ENCODE data around the gene NOMO2.
A peak's percentile ranks its signal among the peaks of the same experiment; 100 is the strongest.
"Not testable (repeated sequence)": the region's sequence is repeated elsewhere in the genome, so short reads cannot be mapped to it uniquely, and the experiment has no call there.

The NOMO2 gene, protein sequence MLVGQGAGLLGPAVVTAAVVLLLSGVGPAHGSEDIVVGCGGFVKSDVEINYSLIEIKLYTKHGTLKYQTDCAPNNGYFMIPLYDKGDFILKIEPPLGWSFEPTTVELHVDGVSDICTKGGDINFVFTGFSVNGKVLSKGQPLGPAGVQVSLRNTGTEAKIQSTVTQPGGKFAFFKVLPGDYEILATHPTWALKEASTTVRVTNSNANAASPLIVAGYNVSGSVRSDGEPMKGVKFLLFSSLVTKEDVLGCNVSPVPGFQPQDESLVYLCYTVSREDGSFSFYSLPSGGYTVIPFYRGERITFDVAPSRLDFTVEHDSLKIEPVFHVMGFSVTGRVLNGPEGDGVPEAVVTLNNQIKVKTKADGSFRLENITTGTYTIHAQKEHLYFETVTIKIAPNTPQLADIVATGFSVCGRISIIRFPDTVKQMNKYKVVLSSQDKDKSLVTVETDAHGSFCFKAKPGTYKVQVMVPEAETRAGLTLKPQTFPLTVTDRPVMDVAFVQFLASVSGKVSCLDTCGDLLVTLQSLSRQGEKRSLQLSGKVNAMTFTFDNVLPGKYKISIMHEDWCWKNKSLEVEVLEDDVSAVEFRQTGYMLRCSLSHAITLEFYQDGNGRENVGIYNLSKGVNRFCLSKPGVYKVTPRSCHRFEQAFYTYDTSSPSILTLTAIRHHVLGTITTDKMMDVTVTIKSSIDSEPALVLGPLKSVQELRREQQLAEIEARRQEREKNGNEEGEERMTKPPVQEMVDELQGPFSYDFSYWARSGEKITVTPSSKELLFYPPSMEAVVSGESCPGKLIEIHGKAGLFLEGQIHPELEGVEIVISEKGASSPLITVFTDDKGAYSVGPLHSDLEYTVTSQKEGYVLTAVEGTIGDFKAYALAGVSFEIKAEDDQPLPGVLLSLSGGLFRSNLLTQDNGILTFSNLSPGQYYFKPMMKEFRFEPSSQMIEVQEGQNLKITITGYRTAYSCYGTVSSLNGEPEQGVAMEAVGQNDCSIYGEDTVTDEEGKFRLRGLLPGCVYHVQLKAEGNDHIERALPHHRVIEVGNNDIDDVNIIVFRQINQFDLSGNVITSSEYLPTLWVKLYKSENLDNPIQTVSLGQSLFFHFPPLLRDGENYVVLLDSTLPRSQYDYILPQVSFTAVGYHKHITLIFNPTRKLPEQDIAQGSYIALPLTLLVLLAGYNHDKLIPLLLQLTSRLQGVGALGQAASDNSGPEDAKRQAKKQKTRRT

DNA sequence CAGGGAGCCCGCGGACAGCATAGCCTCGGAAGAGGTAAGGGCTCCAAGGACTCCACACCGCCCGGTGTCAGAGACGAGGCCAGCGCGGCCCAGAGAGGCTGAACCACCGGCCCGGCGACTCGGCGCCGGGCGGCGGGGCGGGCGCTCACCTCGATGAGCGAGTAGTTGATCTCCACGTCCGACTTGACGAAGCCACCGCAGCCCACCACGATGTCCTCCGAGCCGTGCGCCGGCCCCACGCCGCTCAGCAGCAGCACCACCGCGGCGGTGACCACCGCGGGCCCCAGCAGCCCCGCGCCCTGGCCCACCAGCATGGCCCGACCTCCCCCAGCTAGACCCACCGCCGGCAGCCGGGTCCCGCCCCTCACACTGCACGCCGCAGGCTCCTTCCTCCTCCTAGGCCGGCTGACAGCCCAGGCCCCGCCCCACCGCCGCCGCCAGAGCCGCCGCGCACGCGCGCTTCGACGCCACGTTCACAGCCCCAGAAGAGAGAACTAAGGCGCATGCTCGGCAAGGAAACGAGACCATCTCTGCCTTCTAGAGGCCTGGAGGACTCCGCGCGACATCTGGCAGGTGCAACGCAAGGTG lies at the start of gene NOMO2:
Gene NOMO2 (minus strand): TSS at position 371 of the 588 bp plus-strand sequence. CDS start 57 bp downstream, at position 314.
- not testable (repeated sequence) for DNase-seq

GRCh38 chr16:18610147-18610803 lies 48.4 kb upstream of the NOMO2 start:
- DNase-seq: not testable (repeated sequence)

- not testable (repeated sequence) for DNase-seq
Observed at GRCh38 chr16:18608271-18608670, 46.4 kb upstream of the NOMO2 start.

DNA sequence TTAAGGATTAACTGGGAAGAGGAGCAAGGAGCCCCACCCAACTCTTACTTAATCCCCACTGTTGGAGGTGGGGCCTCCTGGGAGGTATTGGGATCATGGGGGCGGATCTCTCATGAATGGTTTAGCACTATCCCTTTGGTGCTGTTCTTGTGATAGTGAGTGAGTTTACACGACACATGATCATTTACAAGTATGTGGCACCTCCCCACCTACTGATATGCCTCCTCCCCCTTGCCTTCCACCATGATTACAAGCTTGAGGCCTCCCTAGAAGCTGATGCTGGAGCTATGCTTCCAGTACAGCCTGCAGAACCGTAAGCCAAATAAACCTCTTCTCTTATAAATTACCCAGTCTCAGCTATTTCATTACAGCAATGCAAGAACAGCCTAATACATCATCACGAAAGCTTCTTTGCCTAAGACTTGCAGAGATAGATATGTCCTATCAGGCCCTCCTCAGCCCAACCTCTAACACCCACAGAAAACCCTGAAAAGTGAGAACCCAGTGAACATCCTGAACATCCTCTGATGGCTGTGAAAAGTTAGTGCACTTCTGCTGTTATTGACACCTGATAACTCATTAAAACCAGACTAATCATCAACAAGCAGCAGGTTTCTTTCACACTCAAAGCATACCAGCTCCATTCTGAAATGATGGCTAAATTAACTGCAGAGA lies 41.8 kb upstream of the NOMO2 start:
- DNase-seq: not testable (repeated sequence)

DNA sequence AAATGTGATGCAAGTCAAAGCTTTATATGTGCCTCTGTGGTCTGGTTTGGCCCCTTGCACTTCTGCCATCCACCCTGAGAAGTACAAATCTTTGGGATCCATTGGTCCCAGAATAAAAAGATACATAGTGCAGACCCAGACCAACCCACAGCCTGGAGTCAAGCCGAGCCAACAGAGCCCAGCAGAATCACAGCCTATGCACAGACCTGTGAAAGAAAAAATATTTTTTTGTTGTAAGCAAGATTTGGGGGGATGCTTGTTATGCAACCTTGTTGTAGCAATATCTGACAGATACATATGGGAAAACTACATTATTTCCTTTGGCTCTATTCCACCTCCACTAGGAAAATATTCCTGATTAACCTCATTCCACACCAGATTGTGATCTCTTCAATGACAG lies 36.7 kb upstream of the NOMO2 start:
- DNase-seq: not testable (repeated sequence)

DNA sequence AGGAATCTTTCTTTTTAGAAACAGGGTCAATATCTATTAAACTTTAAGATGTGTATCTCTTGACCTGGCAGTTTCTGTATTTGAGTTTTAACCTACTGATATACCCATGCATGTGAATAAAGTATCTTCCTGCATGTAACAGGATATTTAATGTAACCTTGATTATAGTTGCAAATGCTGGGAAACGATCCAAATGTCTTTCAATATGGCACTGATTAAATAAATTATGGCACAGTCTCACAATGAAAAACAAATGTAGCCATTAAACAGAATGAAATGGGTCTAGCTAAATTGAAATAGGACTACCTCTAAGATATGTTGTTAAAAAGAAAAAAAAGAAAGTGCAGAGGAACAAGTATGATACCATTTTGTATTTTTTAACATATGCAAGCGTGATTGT lies 35.8 kb upstream of the NOMO2 start:
- DNase-seq: not testable (repeated sequence)

DNA sequence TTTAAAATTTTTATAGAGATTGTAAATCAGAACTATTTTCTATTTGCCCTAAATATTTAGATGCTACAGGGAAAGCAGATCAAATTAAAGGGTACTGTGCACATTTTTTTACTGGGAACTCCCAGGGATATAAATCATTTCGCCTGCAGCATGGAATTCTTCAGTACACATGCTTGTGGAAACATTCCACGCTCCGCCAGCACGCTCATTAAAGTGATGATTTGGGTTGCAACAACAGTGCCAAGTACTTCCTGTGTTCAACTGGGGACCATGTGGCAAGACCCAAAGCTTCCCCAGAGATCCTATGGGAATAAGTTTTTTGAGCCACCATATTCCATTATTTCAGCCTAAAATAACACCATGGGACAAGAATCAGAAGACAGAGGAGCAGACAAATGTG lies 35.4 kb upstream of the NOMO2 start:
- DNase-seq: peak; percentile 8

DNA sequence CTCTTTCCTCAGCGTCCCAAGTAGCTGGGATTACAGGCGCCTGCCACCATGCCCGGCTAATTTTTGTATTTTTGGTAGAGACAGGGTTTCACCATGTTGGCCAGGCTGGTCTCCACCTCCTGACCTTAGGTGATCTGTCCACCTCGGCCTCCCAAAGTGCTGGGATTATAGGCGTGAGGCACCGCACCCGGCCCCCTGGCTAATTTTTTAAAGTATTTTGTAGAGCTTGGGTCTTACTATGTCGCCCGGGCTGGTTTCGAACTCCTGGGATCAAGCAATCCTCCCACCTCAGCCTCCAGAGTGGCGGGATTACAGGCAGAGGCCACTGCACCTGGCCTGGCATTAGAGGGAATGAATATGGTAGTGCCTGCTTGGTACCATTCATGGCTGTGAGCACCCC lies 33.9 kb upstream of the NOMO2 start:
- not testable (repeated sequence) for DNase-seq

DNA sequence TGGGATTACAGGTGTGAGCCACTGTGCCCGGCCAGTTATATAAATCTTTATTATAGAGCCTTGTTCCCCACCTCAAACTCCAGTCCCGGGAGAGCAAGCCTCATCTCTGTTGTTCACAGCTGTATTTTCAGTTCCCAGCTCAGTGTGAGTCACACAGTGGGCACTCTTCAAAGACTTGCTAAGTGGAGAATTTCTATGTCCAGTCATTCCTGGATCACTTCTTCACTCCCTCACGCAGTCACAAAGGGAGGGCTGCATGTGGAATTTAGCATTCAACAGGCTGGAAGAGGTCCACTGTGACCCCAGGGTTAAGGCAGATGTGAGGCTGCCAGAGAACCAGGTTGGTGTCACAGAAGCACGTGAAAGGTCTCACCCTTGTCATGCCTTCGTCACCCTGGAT lies 33.0 kb upstream of the NOMO2 start:
- DNase-seq: peak; percentile 4

DNA sequence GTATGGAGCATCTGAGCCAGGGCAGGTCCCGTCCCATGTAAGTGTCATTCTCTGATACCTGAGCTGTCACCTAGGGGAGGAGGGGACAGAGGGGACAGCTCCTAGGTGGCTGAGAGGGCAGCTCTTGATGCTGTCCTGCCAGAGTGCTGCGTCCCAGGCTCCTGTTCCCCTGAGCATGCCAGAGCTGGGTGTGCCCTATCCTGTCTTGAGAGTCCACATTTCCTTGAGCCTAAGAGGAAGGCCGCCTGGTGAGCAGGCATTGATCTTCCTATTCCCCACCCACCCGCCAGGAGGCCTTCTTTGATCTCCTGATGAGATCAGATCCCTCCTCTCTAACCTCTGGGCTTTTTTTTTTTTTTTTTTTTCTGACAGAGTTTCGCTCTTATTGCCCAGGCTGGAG lies 32.0 kb upstream of the NOMO2 start:
- not testable (repeated sequence) for DNase-seq

DNA sequence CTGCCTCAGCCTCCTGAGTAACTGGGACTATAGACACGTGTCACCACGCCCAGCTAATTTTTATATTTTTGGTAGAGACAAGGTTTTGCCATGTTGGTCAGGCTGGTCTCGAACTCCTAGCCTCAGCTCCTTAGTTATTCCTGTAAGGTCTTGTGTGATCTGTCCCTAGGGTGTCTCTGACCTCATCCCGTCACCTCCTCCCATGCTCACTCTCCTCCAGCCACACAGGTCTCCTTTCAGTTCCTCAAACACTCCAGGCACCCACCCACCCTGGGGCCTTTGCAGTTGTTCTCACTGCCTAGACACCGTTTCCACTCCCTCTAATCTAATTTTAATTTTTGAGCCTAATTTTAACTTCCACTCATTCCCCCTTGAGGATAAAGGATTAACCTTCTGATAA lies 31.1 kb upstream of the NOMO2 start:
- DNase-seq: not testable (repeated sequence)

- peak; percentile 32 for DNase-seq
Observed at GRCh38 chr16:18591908-18592307, 30.0 kb upstream of the NOMO2 start.

GRCh38 chr16:18591441-18591840 lies 29.5 kb upstream of the NOMO2 start:
- not testable (repeated sequence) for DNase-seq

- DNase-seq: not testable (repeated sequence)
Observed at GRCh38 chr16:18589806-18590205, 27.9 kb upstream of the NOMO2 start.

DNA sequence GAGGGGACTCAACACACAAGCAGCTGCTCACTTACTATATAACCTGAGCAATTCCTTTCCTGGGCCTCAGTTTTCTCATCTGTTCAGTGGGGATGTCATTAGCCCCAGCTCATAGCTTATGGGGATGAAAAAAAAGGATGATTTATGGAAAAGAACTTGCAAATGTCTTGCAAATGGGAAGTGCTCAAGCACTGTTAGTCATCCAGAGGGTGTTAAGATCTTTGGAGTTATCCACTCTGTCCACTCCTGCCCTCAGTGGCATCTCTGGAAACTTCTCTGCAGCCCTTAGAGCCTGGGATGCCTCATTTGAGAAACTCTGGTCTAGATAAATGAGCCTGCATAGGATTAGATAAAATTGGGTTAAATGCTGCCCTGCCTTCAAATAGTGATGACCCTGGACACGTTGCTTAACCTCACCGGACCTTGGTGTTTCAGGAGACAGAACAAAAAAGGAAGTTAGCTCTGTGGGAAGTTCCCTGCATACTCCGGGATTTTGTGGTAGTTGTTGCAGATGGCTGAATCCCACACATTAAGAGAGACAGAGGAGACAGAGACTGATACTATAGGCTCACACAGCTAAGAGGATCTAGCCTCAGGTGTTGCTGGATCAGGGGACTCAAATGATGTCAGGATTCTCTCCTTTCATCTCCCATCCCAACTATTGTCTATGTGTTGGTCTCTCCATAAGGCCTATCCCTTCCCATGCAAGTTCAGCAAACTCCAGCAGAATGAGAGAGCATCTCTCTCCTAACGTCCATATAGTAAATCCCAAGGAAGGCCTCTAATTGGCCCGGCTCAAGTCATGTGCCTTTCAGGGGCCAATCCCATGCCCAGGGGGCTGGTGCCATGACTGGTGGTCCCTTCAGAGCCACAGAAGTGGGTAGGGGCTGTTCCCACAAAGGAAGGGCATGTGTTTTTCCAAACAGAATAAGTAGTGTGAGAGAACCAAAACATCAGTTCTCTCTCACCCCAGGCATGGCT lies 25.0 kb upstream of the NOMO2 start:
- not testable (repeated sequence) for DNase-seq

DNA sequence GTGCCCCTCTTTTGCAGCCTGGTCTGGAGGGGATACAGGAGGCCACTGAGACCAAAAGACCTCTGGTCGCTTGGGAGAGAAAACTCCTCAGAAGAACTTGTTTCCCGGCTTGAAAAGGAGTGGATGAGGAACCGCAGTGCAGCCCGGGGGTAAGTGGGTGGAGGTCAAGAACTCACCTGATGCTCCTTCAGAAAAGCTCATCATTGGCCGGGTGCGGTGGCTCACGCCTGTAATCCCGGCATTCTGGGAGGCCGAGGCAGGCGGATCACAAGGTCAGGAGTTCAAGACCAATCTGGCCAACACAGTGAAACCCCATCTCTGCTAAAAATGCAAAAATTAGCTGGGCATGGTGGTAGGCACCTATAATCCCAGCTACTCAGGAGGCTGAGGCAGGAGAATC lies 23.9 kb upstream of the NOMO2 start:
- not testable (repeated sequence) for DNase-seq

- no peak for DNase-seq
Observed at GRCh38 chr16:18582902-18583301, 21.0 kb upstream of the NOMO2 start.

DNA sequence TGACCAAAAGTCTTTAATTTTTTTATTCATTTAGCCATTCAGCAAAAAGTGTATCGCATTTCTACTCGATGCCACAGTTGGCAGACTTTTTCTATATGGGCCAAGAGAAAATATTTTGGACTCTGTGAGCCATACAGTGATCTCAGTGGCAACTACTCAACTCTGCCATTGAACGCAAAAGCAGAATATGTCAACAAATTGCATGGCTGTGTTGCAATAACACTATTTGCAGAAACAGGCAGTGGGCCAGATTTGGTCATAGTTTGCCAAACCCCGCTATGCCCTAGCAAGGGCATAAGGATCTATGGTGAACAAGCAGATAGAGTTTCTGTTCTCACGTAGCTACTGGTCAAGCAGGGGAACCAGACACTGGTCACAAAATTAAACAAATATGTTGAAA lies 18.5 kb upstream of the NOMO2 start:
- not testable (repeated sequence) for DNase-seq

DNA sequence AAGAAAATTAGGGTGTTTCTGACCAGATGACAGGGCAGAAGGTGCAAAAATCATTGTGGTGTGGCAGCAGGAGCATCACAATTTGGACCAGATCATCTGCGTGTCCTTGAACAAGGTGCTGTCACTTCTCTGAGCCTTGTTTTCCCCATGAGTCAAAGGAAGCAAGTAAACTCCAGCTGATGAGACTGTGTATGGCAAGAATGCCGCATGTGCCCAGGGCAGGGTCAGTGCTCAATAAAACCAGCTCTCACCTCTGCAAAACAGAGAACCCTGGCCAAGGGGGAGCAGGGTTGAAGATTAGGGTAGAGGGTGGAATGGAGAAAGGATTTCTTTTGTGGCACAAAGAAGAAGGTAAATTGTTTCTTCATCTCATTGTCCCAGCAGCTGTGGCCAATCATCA lies 17.4 kb upstream of the NOMO2 start:
- not testable (repeated sequence) for DNase-seq

DNA sequence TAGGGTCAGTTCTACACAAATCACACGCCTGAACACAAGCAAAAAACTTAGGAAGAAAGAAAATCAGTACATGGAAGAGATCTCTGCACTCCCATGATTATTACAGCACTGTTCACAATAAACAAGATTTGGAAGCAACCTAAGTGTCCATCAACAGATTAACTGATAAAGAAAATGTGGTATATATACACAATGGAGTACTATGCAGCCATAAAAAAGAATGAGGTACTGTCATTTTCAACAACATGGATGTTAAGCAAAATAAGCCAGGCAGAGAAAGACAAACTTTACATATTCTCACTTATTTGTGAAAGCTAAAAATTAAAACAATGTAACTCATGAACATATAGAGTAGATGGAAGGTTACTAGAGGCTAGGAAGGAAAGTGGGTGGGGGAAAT lies 16.0 kb upstream of the NOMO2 start:
- not testable (repeated sequence) for DNase-seq

Data from fibroblast of upper back skin (primary cell).